M059J (cell line): Measurements from ENCODE around the gene TEC. TPM values are rescaled to one million over a fixed set of nuclear protein-coding genes. Genes with fewer than 3 reads are reported as not detected.
A peak's percentile ranks its signal among the peaks of the same experiment; 100 is the strongest.
"Not testable (repeated sequence)": the region's sequence is repeated elsewhere in the genome, so short reads cannot be mapped to it uniquely, and the experiment has no call there.

ENCODE experiments used
- DNase-seq: peaks from one replicate; pipeline ENCODE4 v3.0.0-alpha.2; 2012; ENCODE audit warnings: low read depth
- total RNA-seq: library from RNA; depleted of rRNA; stranded (reverse); fragments of >200 nt; shearing (Covaris generic); gene quantifications from 2 replicates; pipeline ENCODE4 v1.2.3, GENCODE V29; 2014

TEC gene
- total RNA-seq, 1 experiment from 2014 or later = 0.12 TPM

- no peak for DNase-seq
Observed at GRCh38 chr4:48242511-48243195, 27.0 kb downstream of the TEC start.

GRCh38 chr4:48241731-48242130 is 27.9 kb downstream of the TEC start:
- no peak for DNase-seq

- DNase-seq = peak; percentile 32
Observed at GRCh38 chr4:48237996-48238645, 31.5 kb downstream of the TEC start.

- DNase-seq = no peak
Observed at GRCh38 chr4:48235050-48235449, 34.6 kb downstream of the TEC start.

GRCh38 chr4:48234575-48234974 is 35.1 kb downstream of the TEC start:
- DNase-seq = no peak

- DNase-seq = peak; percentile 33
Observed at GRCh38 chr4:48228949-48229348, 40.7 kb downstream of the TEC start.

- DNase-seq = peak; percentile 15
Observed at GRCh38 chr4:48227662-48228061, 42.0 kb downstream of the TEC start.

- DNase-seq = no peak
Observed at GRCh38 chr4:48226199-48226598, 43.4 kb downstream of the TEC start.

- peak; percentile 3 for DNase-seq
Observed at GRCh38 chr4:48225368-48226141, 44.1 kb downstream of the TEC start.

DNA sequence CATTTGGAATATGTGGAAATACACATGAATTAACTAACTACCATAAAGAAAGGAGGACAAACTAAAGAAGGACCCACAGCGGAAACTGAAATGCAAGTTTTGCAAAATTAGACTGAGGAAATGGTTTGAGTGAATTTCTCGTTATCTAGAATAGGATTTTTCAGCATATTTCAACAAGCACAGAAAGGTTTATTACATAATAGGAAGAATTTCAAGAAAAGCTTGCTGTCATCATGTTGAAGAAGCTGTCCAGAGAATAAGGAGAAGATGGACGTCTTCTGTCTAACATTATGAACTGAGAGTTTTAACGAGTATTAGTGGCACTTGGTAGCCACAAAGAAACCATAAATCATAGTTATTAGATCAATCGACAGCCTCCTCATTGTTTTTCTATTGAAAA is 45.0 kb downstream of the TEC start:
- DNase-seq = no peak

DNA sequence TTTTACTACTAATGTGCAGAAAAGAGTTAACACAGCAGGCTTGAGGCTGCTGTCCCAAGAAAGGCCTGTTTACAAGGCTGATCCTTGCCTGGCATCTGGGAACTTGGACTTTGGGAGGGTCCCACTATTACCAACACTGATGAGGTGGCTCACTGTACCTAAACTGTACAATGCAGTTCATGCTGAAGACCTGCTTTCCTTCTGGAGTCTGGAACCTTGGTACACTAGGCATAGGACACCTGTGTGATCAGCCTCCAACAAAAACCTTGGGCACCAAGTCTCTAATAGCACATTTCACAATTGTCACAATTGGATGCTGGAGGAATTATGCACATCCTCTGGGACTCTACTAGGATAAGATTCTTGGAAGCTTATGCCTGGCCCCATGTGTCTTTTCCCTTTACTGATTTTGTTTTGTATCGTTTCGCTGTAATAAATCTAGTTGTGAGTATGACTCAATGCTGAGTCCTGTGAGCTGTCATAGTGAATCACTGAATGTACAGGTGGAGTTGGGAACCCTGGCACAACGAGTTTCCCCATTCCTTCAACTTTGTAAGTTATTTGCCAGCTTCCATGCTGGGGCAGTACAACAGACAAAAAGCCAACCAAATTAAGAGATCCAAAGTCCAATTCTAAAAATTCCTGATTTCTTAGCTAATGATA is 45.9 kb downstream of the TEC start:
- DNase-seq = peak; percentile 67

- DNase-seq = no peak
Observed at GRCh38 chr4:48222491-48222890, 47.1 kb downstream of the TEC start.

GRCh38 chr4:48219430-48219829 is 50.2 kb downstream of the TEC start:
- not testable (repeated sequence) for DNase-seq

GRCh38 chr4:48216563-48216962 is 53.1 kb downstream of the TEC start:
- no peak for DNase-seq

DNA sequence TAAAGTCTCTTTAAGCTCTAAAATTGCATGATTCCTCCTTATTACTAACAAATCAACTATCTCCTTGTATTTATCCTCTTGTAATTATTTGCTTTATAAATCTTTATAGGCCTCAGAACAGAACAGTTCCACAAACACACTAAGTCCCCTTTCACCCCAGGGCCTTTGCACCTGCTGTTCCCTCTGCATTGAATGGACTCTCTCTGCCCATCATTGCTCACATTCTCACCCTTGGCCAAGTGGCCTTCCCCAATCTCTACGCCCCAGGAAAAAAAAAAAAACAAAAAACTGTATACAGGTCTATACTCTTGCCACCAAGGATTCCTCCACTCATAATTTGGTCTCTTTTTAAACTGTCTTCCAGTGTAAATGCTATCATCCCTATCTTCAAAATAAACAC is 53.7 kb downstream of the TEC start:
- DNase-seq = no peak

GRCh38 chr4:48212165-48212564 is 57.5 kb downstream of the TEC start:
- DNase-seq = no peak

DNA sequence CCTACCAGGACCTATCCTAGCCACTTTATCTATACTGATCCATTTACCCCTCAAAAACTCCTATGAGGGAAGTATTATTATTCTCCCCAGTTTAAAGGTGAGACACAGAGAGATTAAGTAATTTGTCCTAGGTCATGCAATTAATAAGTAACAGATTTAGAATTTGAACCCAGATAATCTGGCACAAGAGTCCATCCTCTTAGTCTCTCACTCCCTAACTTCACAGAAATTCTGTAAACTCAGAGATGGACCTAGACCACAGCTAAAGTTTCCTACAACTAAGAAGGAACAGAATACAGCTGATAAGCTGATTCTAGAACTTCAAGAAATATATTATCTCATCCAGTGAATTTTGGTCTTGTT is 58.7 kb downstream of the TEC start:
- no peak for DNase-seq

DNA sequence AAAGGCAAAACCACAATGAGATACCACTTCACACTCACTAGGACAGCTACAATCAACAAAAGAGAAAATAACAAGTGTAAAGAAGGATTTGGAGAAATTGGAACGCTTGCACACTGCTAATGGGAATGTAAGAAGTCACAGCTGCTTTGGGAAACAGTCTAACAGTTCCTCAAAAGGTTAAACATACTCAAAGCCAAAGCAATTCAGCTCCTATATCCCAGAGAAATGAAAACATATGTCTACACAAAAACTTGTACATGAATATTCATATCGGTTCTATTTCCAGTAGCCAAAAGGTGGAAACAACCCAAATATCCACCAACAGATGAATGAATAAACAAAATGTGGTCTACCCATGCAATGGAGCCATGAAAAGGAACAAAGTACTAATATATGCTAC is 64.0 kb downstream of the TEC start:
- no peak for DNase-seq

GRCh38 chr4:48205107-48205506 is 64.5 kb downstream of the TEC start:
- no peak for DNase-seq

DNA sequence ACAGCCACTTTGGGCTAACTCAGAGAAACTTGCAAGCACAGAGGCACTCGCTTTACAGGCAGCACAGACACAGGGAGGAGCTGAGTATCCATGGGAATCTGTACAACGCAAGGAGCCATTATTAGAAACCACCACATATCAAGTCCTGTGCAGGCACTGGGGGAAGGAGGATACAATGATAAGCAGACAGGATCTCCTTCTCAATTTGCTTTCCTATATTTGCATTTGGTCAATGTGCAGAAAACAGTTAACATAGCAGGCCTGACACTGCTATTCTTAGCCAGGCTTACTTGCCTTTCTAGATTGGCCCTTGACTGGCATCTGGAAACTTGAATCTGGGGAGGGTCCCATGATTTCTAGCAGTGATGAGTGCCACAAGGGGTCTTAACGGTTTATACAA is 65.8 kb downstream of the TEC start:
- DNase-seq = no peak

DNA sequence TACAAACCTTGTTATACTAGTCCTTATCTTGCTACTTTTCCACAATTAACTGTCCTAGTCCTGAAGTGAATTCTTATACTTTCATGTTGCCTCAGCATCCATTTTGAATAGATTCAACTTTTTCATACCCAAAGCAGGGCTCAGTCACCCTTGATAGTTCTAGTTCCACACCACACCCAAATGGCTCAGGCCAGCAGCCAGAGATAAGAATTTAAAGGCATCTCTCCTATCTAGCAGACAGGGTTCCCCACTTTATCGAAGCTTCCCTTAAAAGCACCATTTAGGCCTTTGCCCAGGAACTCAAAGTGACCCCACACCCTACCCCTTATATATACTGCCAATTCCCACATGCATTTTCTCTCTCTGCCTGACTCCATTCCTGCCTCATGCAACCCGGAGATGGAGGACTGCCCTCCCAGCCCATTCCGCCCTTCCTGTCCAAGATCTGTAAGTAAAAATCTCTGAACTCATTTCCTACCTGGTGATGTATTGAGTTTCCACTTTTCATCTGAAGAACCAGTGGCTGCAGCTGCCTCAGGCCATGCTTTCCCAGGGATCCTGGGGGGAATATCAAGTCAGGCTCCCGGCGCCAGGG is 71.9 kb downstream of the TEC start:
- DNase-seq = no peak
